ENCODE data around the gene CCDC88A.

Gene CCDC88A

DNA sequence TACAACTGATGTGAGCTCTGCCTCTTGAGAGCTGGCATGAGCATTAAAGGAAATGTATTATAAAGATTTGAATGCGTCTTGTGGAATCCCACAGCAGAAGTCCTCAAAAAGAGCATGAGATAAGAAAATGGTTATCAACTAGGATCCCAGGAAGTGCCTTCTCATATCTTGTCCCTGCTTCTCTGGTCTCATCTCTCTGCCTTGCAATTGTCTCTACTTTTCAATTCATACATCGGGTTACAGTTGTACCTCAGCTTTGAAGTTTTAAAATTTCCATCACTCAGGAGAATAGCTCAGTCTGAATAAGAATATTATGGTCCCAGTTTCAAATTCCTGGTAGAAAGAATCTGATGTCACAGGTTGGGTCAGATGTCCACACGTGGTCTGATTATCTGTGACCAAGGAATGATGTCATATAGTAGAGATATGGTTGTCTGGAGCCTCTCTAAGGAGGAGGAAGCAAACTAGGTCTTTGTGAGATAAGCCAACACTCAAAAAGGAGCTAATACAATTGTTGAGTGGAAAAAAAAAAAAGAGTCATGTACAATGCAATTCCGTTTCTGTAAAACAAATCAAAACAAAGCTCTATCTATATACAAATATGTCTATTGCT is 21.7 kb upstream of the CCDC88A start:
- H3K4me1 ChIP-seq (ENCODE audit: control insufficient read depth in 1 of 2, insufficient read depth in 2 of 2, low read length in 2 of 2), result no peaks in the 10 kb centered on the region

DNA sequence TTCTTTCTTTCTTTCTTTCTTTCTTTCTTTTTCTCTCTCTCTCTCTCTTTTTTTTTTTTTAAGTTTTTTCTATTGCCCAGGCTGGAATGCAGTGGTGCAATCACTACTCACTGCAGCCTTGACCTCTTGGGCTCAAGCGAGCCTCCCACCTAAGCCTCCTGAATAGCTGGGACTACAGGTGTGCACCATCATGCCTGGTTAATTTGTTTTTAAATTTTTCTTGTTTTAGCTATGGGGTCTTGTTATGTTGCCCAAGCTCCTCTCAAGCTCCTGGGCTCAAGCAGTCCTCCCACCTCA is 19.4 kb upstream of the CCDC88A start:
- no peak overlapping the region for H3K9ac ChIP-seq (ENCODE audit: low read depth in 1 of 2, low read length in 2 of 2)
- H3K9me3 ChIP-seq (ENCODE audit: control insufficient read depth in 1 of 2, low read length in 2 of 2), result no peaks in the 10 kb centered on the region
- H3K27ac ChIP-seq (ENCODE audit: low read depth, low read length), result no peak overlapping the region
- H3K4me3 ChIP-seq (ENCODE audit: low read depth in 1 of 2, low read length in 2 of 2), result no peak overlapping the region
- no peaks in the 10 kb centered on the region for H3K4me1 ChIP-seq (ENCODE audit: control insufficient read depth in 1 of 2, insufficient read depth in 2 of 2, low read length in 2 of 2)
- H3K27me3 ChIP-seq (ENCODE audit: control insufficient read depth in 1 of 2, insufficient read depth in 2 of 2, low read length in 2 of 2), result no peaks in the 10 kb centered on the region
- H3K36me3 ChIP-seq (ENCODE audit: control insufficient read depth in 1 of 2, insufficient read depth in 2 of 2, low read length in 2 of 2), result no peaks in the 10 kb centered on the region

More for the DNA sequence above, 21.7 kb upstream of the CCDC88A start:
- no peak overlapping the region for H3K27ac ChIP-seq (ENCODE audit: low read depth, low read length)
- no peaks in the 10 kb centered on the region for H3K27me3 ChIP-seq (ENCODE audit: control insufficient read depth in 1 of 2, insufficient read depth in 2 of 2, low read length in 2 of 2)
- no peaks in the 10 kb centered on the region for H3K9me3 ChIP-seq (ENCODE audit: control insufficient read depth in 1 of 2, low read length in 2 of 2)
- H3K4me3 ChIP-seq (ENCODE audit: low read depth in 1 of 2, low read length in 2 of 2), result no peak overlapping the region
- H3K36me3 ChIP-seq (ENCODE audit: control insufficient read depth in 1 of 2, insufficient read depth in 2 of 2, low read length in 2 of 2), result no peaks in the 10 kb centered on the region
- H3K9ac ChIP-seq (ENCODE audit: low read depth in 1 of 2, low read length in 2 of 2), result no peak overlapping the region

GRCh38 chr2:55438391-55439100 is 18.9 kb upstream of the CCDC88A start:
- no peaks in the 10 kb centered on the region for H3K4me1 ChIP-seq (ENCODE audit: control insufficient read depth in 1 of 2, insufficient read depth in 2 of 2, low read length in 2 of 2)
- H3K4me3 ChIP-seq (ENCODE audit: low read depth in 1 of 2, low read length in 2 of 2), result no peak overlapping the region
- H3K36me3 ChIP-seq (ENCODE audit: control insufficient read depth in 1 of 2, insufficient read depth in 2 of 2, low read length in 2 of 2), result no peaks in the 10 kb centered on the region
- H3K27ac ChIP-seq (ENCODE audit: low read depth, low read length), result no peak overlapping the region
- H3K27me3 ChIP-seq (ENCODE audit: control insufficient read depth in 1 of 2, insufficient read depth in 2 of 2, low read length in 2 of 2), result no peaks in the 10 kb centered on the region
- H3K9me3 ChIP-seq (ENCODE audit: control insufficient read depth in 1 of 2, low read length in 2 of 2), result no peaks in the 10 kb centered on the region
- H3K9ac ChIP-seq (ENCODE audit: low read depth in 1 of 2, low read length in 2 of 2), result no peak overlapping the region

DNA sequence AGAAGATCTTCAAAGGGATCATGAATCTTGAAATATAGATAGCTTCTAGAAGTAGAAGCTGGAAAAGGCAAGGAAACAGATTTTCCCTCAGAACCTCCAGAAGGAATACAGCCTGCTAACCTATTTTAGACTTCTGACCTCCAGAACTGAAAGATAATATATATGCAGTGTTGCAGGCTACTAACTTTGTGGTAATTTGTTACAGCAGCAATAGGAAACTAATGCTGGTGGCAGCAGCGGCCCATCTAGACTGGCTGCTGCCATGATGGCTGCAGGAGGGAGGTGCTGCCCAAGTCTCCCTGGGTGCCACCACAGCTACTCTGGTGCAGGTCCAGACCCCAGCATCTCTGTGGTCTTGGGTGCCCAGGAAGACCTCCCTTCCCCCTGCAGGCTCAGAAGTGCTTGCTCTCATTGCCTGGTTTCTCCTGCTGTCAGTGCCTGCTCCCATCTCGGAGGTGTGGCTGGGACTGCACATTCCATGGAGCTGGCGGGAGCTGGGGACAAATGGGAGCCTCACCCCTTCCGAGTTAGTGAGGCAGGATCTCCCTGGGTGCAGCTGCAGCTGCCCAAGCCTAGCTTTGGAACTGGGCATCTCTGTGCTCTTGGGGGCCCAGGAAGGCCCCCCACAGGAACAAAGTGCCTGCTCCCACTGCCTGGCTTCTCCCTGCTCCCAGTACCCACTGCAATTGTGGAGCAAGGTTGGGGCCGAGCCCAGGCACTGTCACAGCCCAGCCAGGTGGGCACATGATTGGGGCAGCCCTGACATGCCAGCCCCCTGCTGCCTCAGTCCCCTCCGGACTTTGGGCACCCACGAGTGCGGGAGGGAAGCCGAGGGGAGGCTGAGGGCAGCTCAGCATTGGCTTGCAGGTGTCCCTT is 18.1 kb upstream of the CCDC88A start:
- H3K4me1 ChIP-seq (ENCODE audit: control insufficient read depth in 1 of 2, insufficient read depth in 2 of 2, low read length in 2 of 2), result no peaks in the 10 kb centered on the region
- H3K9me3 ChIP-seq (ENCODE audit: control insufficient read depth in 1 of 2, low read length in 2 of 2), result no peaks in the 10 kb centered on the region
- H3K36me3 ChIP-seq (ENCODE audit: control insufficient read depth in 1 of 2, insufficient read depth in 2 of 2, low read length in 2 of 2), result no peaks in the 10 kb centered on the region
- no peak overlapping the region for H3K27ac ChIP-seq (ENCODE audit: low read depth, low read length)
- H3K9ac ChIP-seq (ENCODE audit: low read depth in 1 of 2, low read length in 2 of 2), result no peak overlapping the region
- no peak overlapping the region for H3K4me3 ChIP-seq (ENCODE audit: low read depth in 1 of 2, low read length in 2 of 2)
- no peaks in the 10 kb centered on the region for H3K27me3 ChIP-seq (ENCODE audit: control insufficient read depth in 1 of 2, insufficient read depth in 2 of 2, low read length in 2 of 2)

GRCh38 chr2:55431982-55432627 is 12.4 kb upstream of the CCDC88A start:
- Histone ChIP-seq H3K36me3 (ENCODE audit: control insufficient read depth in 1 of 2, insufficient read depth in 2 of 2, low read length in 2 of 2) (no peaks in the 10 kb centered on the region), H3K4me1 (ENCODE audit: control insufficient read depth in 1 of 2, insufficient read depth in 2 of 2, low read length in 2 of 2) (no peaks in the 10 kb centered on the region), H3K27me3 (ENCODE audit: control insufficient read depth in 1 of 2, insufficient read depth in 2 of 2, low read length in 2 of 2) (no peaks in the 10 kb centered on the region), H3K27ac (ENCODE audit: low read depth, low read length) (no peak overlapping the region), H3K9ac (ENCODE audit: low read depth in 1 of 2, low read length in 2 of 2) (no peak overlapping the region), H3K4me3 (ENCODE audit: low read depth in 1 of 2, low read length in 2 of 2) (no peak overlapping the region), H3K9me3 (ENCODE audit: control insufficient read depth in 1 of 2, low read length in 2 of 2) (no peaks in the 10 kb centered on the region)

DNA sequence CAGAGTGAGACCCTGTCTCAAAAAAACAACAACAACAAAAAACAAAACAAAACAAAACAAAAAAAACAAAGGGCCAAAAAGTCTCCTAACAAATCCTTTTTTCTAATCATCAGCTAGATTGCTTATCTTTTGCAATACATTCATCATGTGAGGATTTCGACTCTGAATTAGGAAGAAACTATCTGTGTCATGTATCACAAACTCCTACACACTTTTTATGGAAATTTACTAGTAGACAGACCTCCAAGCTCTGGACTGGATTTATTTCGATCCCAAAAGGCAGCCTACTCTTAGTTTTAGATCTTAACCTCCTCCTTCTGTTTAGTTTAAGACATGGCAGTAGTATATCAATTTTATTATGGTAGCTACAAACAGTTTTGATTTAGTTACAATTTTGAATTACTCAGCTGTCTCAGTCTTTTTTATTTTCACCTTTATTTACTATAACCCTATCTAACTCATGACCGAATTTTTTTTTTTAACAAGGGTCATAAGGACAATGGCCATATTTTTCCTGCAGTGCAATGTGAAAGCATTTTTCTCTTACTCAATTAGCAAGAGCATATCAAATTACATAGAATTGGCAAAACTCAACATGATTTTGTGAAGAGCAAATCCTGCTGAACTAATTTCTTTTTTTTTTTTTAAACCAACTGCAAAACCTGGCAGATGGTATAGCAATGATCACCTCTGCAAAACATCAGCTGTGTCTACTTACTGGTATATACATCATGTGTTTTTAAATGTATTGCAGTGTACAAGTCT is 10.7 kb upstream of the CCDC88A start:
- Histone ChIP-seq H3K9ac (ENCODE audit: low read depth in 1 of 2, low read length in 2 of 2) (no peak overlapping the region), H3K27me3 (ENCODE audit: control insufficient read depth in 1 of 2, insufficient read depth in 2 of 2, low read length in 2 of 2) (no peaks in the 10 kb centered on the region), H3K36me3 (ENCODE audit: control insufficient read depth in 1 of 2, insufficient read depth in 2 of 2, low read length in 2 of 2) (no peaks in the 10 kb centered on the region), H3K9me3 (ENCODE audit: control insufficient read depth in 1 of 2, low read length in 2 of 2) (no peaks in the 10 kb centered on the region), H3K27ac (ENCODE audit: low read depth, low read length) (no peak overlapping the region), H3K4me3 (ENCODE audit: low read depth in 1 of 2, low read length in 2 of 2) (no peak overlapping the region), H3K4me1 (ENCODE audit: control insufficient read depth in 1 of 2, insufficient read depth in 2 of 2, low read length in 2 of 2) (peaks cover 0 to 4% of the 10 kb centered on the region in 2 donors)

DNA sequence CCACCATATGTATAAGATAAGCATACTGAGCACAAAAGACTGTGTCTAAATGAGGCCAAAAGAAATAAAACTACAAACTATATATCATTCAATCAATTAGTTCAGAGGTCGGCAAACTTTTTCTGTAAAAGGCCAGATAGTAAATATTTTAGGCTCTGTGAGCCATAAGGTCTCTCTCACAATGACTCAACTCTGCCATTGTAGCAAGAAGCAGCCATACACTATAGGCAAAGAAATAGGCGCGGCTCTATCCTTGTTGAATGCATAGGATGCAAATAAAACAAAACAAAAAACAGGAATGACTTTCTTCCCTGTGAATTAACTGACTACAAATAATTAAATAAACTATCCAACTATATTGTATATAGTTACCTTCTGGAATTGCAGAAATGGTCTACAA is 8.6 kb upstream of the CCDC88A start:
- Histone ChIP-seq H3K27me3 (ENCODE audit: control insufficient read depth in 1 of 2, insufficient read depth in 2 of 2, low read length in 2 of 2) (no peaks in the 10 kb centered on the region), H3K4me1 (ENCODE audit: control insufficient read depth in 1 of 2, insufficient read depth in 2 of 2, low read length in 2 of 2) (peaks cover 0 to 8% of the 10 kb centered on the region in 2 donors), H3K27ac (ENCODE audit: low read depth, low read length) (no peak overlapping the region), H3K4me3 (ENCODE audit: low read depth in 1 of 2, low read length in 2 of 2) (no peak overlapping the region), H3K9ac (ENCODE audit: low read depth in 1 of 2, low read length in 2 of 2) (no peak overlapping the region), H3K36me3 (ENCODE audit: control insufficient read depth in 1 of 2, insufficient read depth in 2 of 2, low read length in 2 of 2) (no peaks in the 10 kb centered on the region), H3K9me3 (ENCODE audit: control insufficient read depth in 1 of 2, low read length in 2 of 2) (no peaks in the 10 kb centered on the region)

DNA sequence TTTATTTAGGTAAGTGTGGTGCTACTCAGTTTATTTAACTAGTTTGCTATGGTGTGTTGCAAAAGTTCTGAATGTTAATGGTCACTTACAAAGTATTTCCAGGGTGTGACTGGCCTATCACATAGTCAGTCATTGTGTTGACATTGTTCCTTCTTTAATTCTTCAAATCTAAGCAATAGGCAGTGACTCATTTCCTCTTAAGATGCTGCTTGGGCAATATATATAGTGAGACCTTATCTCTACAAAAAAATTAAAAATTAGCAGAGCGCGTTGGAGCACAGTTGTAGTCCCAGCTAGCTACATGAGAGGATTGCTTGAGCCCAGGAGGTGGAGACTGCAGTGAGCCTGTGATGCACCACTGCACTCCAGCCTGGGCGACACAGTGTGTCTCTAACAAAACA is 5.8 kb upstream of the CCDC88A start:
- Histone ChIP-seq H3K4me3 (ENCODE audit: low read depth in 1 of 2, low read length in 2 of 2) (no peak overlapping the region), H3K9me3 (ENCODE audit: control insufficient read depth in 1 of 2, low read length in 2 of 2) (no peaks in the 10 kb centered on the region), H3K36me3 (ENCODE audit: control insufficient read depth in 1 of 2, insufficient read depth in 2 of 2, low read length in 2 of 2) (no peaks in the 10 kb centered on the region), H3K4me1 (ENCODE audit: control insufficient read depth in 1 of 2, insufficient read depth in 2 of 2, low read length in 2 of 2) (peaks cover 6 to 8% of the 10 kb centered on the region in 2 donors), H3K27ac (ENCODE audit: low read depth, low read length) (no peak overlapping the region), H3K27me3 (ENCODE audit: control insufficient read depth in 1 of 2, insufficient read depth in 2 of 2, low read length in 2 of 2) (no peaks in the 10 kb centered on the region), H3K9ac (ENCODE audit: low read depth in 1 of 2, low read length in 2 of 2) (no peak overlapping the region)

DNA sequence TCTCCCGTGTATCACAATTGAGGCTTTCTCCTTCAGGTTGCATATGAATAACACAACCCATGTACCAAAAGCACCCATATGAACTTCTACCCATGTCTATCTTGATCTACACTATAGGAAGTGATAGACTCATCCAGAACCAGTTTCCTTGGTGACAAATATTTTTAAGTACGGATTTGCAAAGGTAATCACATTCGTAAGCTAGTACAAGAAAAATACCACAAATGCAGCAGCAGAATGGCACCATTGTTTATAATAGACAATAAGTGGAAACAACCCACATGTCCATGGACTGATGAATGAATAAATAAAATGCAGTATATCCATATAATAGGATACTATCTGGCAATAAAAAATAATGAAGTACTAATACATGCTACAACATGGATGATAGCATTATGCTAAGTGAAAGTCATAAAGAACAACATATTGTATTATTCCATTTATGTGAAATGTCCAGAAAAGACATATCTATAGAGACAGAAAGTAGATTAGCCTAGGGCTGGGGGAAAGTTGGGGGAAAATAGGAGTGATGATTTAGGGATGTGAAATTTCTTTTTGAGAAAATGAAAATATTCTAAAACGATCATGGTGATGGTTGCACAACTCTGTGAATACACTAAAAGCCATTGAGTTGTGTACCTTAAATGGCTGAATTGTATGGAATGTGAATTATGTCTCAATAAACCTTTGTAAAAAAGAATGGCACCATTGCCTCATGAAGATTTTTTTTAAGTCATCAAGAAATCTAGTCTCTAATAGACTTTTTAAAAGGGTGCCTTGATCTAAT is 3.4 kb upstream of the CCDC88A start:
- no peak overlapping the region for H3K9ac ChIP-seq (ENCODE audit: low read depth in 1 of 2, low read length in 2 of 2)
- H3K36me3 ChIP-seq (ENCODE audit: control insufficient read depth in 1 of 2, insufficient read depth in 2 of 2, low read length in 2 of 2), result no peaks in the 10 kb centered on the region
- H3K4me3 ChIP-seq (ENCODE audit: low read depth in 1 of 2, low read length in 2 of 2), result no peak overlapping the region
- H3K27ac ChIP-seq (ENCODE audit: low read depth, low read length), result no peak overlapping the region
- H3K4me1 ChIP-seq (ENCODE audit: control insufficient read depth in 1 of 2, insufficient read depth in 2 of 2, low read length in 2 of 2), result peaks cover 8 to 11% of the 10 kb centered on the region in 2 donors
- H3K9me3 ChIP-seq (ENCODE audit: control insufficient read depth in 1 of 2, low read length in 2 of 2), result no peaks in the 10 kb centered on the region
- H3K27me3 ChIP-seq (ENCODE audit: control insufficient read depth in 1 of 2, insufficient read depth in 2 of 2, low read length in 2 of 2), result no peaks in the 10 kb centered on the region

Data from duodenal mucosa (tissue), 2 donors.